SU-DHL-6 (cell line): ENCODE data around the gene SLITRK1.

Experiments used
- CTCF ChIP-seq: fragments of 200-600 bp; sonication (generic); IDR thresholded peaks from one replicate; pipeline ENCODE4 v1.5.1; 2017; ENCODE audit warnings: antibody characterized with exemption, mild to moderate bottlenecking, low read length, moderate library complexity; ENCODE audit not compliant: insufficient read depth, poor library complexity, severe bottlenecking
- EZH2phosphoT487 ChIP-seq: fragments of 200-600 bp; sonication (generic), shearing (Covaris generic); conservative IDR thresholded peaks from 2 replicates; pipeline ENCODE4 v1.6.1; 2018; ENCODE audit warnings: mild to moderate bottlenecking, antibody characterized with exemption, low read length, moderate library complexity, mixed read lengths

DNA sequence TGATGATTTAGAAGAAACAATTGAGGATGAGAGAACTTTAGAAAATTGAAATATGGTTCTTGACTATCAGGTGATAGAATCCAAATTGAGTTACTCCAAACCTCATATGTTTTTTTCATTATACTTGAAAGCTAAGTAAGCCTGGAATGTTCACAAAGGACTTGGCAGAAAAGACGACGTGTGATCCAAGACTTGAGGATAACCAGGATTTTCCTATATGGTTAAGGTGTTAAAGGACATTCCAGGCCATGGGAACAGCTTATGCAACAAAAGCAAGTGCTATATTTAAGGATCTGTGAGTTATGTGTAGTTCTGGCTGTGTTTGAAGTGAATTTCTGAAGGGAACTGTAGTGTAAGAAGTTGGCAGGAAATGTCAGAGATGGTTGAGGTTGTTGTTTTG lies 52.5 kb downstream of the SLITRK1 start:
- no peak for TF ChIP-seq CTCF
- TF ChIP-seq EZH2phosphoT487 = no peak
